Subcutaneous adipose tissue (tissue), 4 donors: ENCODE data around the gene ELP5. TPM values are rescaled to one million over a fixed set of nuclear protein-coding genes. Genes with fewer than 3 reads are reported as not detected.

Experiments
- CTCF ChIP-seq: fragments of 450-650 bp; IDR thresholded peaks from one replicate; pipeline ENCODE4 v1.5.1; 2016; ENCODE audit warnings: low read depth, mild to moderate bottlenecking, control low read depth, antibody characterized with exemption, moderate library complexity
- total RNA-seq, 4 donors: library from RNA; depleted of rRNA; stranded (reverse); fragments of >200 nt; gene quantifications; one replicate each; pipeline ENCODE4 v1.1.0, GENCODE V29; 2016

The ELP5 gene
- total RNA-seq, 4 donors from 2014 or later: 20.7 to 43.4 (median 25.3) TPM

GRCh38 chr17:7233701-7234082, 18.3 kb upstream of the ELP5 start:
- TF ChIP-seq CTCF: no peak

GRCh38 chr17:7234083-7234951, 17.7 kb upstream of the ELP5 start, which contains the start of gene DVL2:
Gene DVL2, minus strand, starts transcription at chr17:7234517. Its CDS starts 255 bp downstream, at chr17:7234262.
- no peak for TF ChIP-seq CTCF

- no peak for TF ChIP-seq CTCF
These were observed 16.0 kb upstream of the ELP5 start for GRCh38 chr17:7235693-7236665.

GRCh38 chr17:7236808-7237207, 15.2 kb upstream of the ELP5 start:
- no peak for TF ChIP-seq CTCF

- no peak for TF ChIP-seq CTCF
These were observed 14.7 kb upstream of the ELP5 start for GRCh38 chr17:7237266-7237760.

- TF ChIP-seq CTCF: no peak
These were observed 14.1 kb upstream of the ELP5 start for GRCh38 chr17:7237761-7238419.
